WTC11 (cell line): ENCODE data around the gene ARHGAP10. TPM values are rescaled to one million over a fixed set of nuclear protein-coding genes. Genes with fewer than 3 reads are reported as not detected.

Experiments
- ATAC-seq: fragments of 200-7000 bp; cut with Tn5 transposase; 2 replicates; pipeline ENCODE4 v1.10.0; 2021; ENCODE audit warnings: mild to moderate bottlenecking, moderate library complexity
- CTCF ChIA-PET: fragments of 300-600 bp; sonication (Branson Sonifier 250); formaldehyde crosslinking; loops from one replicate; lab custom pipeline; 2021; ENCODE audit warnings: antibody characterized with exemption; lab: Charles Lee
- POLR2A ChIA-PET: fragments of 350-600 bp; sonication (Branson Sonifier 250); formaldehyde crosslinking; loops from one replicate; lab custom pipeline; 2021; ENCODE audit warnings: antibody characterized with exemption; lab: Charles Lee
- DNase-seq: peaks from one replicate; pipeline ENCODE4 v3.0.0; 2021; ENCODE audit warnings: low spot score
- H3K27ac Mint-ChIP-seq: 2 replicates; pipeline ENCODE4 v1.8.0; 2021; ENCODE audit warnings: mixed read lengths
- H3K27me3 Mint-ChIP-seq: 2 replicates; pipeline ENCODE4 v1.8.0; 2021; ENCODE audit warnings: low read depth, mild to moderate bottlenecking, moderate library complexity, mixed read lengths
- H3K36me3 Mint-ChIP-seq: 2 replicates; pipeline ENCODE4 v1.8.0; 2021; ENCODE audit warnings: mixed read lengths
- H3K4me1 Mint-ChIP-seq: 2 replicates; pipeline ENCODE4 v1.8.0; 2022; ENCODE audit warnings: mixed read lengths
- H3K4me3 Mint-ChIP-seq: 2 replicates; pipeline ENCODE4 v1.8.0; 2021; ENCODE audit warnings: mild to moderate bottlenecking, moderate library complexity, mixed read lengths
- H3K9me3 Mint-ChIP-seq: 2 replicates; pipeline ENCODE4 v1.8.0; 2021; ENCODE audit warnings: mixed read lengths
- ATF1 ChIP-seq: sonication (generic); formaldehyde crosslinking; IDR thresholded peaks from 2 replicates; pipeline ENCODE4 v1.8.1; 2023; ENCODE audit warnings: mild to moderate bottlenecking, moderate library complexity, missing genetic modification reagents
- GABPB1 ChIP-seq: sonication (generic); formaldehyde crosslinking; IDR thresholded peaks from 2 replicates; pipeline ENCODE4 v1.8.1; 2023; ENCODE audit warnings: mild to moderate bottlenecking, missing genetic modification reagents
- GRHL2 ChIP-seq: fragments of 250-450 bp; sonication (Bioruptor Pico); IDR thresholded peaks from 2 replicates; pipeline ENCODE4 v1.8.0; 2022; ENCODE audit warnings: mild to moderate bottlenecking, moderate library complexity; ENCODE audit not compliant: insufficient replicate concordance, severe bottlenecking
- GTF2I ChIP-seq: fragments of 250-450 bp; sonication (Bioruptor Pico); conservative IDR thresholded peaks from 2 replicates; pipeline ENCODE4 v1.4.0; 2021; ENCODE audit warnings: mild to moderate bottlenecking
- IRF2 ChIP-seq: sonication (generic); formaldehyde crosslinking; IDR thresholded peaks from 2 replicates; pipeline ENCODE4 v1.8.0; 2022; ENCODE audit warnings: low read depth, missing genetic modification reagents, borderline replicate concordance
- JUN ChIP-seq: sonication (generic); formaldehyde crosslinking; IDR thresholded peaks from 2 replicates; pipeline ENCODE4 v1.8.0; 2023; ENCODE audit warnings: mild to moderate bottlenecking, missing genetic modification reagents
- KAT7 ChIP-seq: sonication (generic); formaldehyde crosslinking; IDR thresholded peaks from 2 replicates; pipeline ENCODE4 v1.8.1; 2023; ENCODE audit warnings: missing genetic modification reagents, mild to moderate bottlenecking, borderline replicate concordance
- MYBL2 ChIP-seq: sonication (generic); formaldehyde crosslinking; IDR thresholded peaks from 2 replicates; pipeline ENCODE4 v1.8.1; 2023; ENCODE audit warnings: mild to moderate bottlenecking, moderate library complexity, missing genetic modification reagents
- NFYB ChIP-seq: sonication (generic); formaldehyde crosslinking; conservative IDR thresholded peaks from 2 replicates; pipeline ENCODE4 v1.8.0; 2022; ENCODE audit warnings: low read depth, missing genetic modification reagents
- NR2C2 ChIP-seq: sonication (generic); formaldehyde crosslinking; IDR thresholded peaks from 2 replicates; pipeline ENCODE4 v1.8.0; 2022; ENCODE audit warnings: mild to moderate bottlenecking, missing genetic modification reagents
- SOX15 ChIP-seq: fragments of 250-450 bp; sonication (Bioruptor Pico); IDR thresholded peaks from 2 replicates; pipeline ENCODE4 v1.9.0; 2021; ENCODE audit warnings: mild to moderate bottlenecking
- SP1 ChIP-seq: sonication (generic); formaldehyde crosslinking; conservative IDR thresholded peaks from 2 replicates; pipeline ENCODE4 v1.8.1; 2022; ENCODE audit warnings: missing genetic modification reagents
- TEAD4 ChIP-seq: sonication (generic); formaldehyde crosslinking; IDR thresholded peaks from 2 replicates; pipeline ENCODE4 v1.8.0; 2022; ENCODE audit warnings: mild to moderate bottlenecking, missing genetic modification reagents
- TP53 ChIP-seq: sonication (generic); formaldehyde crosslinking; IDR thresholded peaks from 2 replicates; pipeline ENCODE4 v1.8.1; 2023; ENCODE audit warnings: mild to moderate bottlenecking, missing genetic modification reagents
- ZNF121 ChIP-seq: sonication (generic); formaldehyde crosslinking; IDR thresholded peaks from 2 replicates; pipeline ENCODE4 v1.8.0; 2023; ENCODE audit warnings: missing genetic modification reagents
- ZNF138 ChIP-seq: sonication (generic); formaldehyde crosslinking; conservative IDR thresholded peaks from 2 replicates; pipeline ENCODE4 v1.8.1; 2022; ENCODE audit warnings: mild to moderate bottlenecking, moderate library complexity, missing genetic modification reagents
- ZNF232 ChIP-seq: sonication (generic); formaldehyde crosslinking; IDR thresholded peaks from 2 replicates; pipeline ENCODE4 v1.8.0; 2022; ENCODE audit warnings: mild to moderate bottlenecking, missing genetic modification reagents
- ZNF263 ChIP-seq: sonication (generic); formaldehyde crosslinking; IDR thresholded peaks from 2 replicates; pipeline ENCODE4 v1.8.1; 2022; ENCODE audit warnings: low read depth, mild to moderate bottlenecking, moderate library complexity, missing genetic modification reagents
- ZNF317 ChIP-seq: sonication (generic); formaldehyde crosslinking; IDR thresholded peaks from 2 replicates; pipeline ENCODE4 v1.8.1; 2023; ENCODE audit warnings: low read depth, mild to moderate bottlenecking, moderate library complexity, missing genetic modification reagents, borderline replicate concordance
- ZNF396 ChIP-seq: fragments of 250-450 bp; sonication (Bioruptor Pico); IDR thresholded peaks from 2 replicates; pipeline ENCODE4 v1.8.0; 2021; ENCODE audit warnings: mild to moderate bottlenecking, moderate library complexity, borderline replicate concordance
- total RNA-seq: library from RNA; stranded (reverse); gene quantifications from 3 replicates; pipeline ENCODE4 v1.2.3, GENCODE V29; 2021
- TF ChIP-seq, protein P1 (sequence below): sonication (generic); formaldehyde crosslinking; IDR thresholded peaks from 2 replicates; pipeline ENCODE4 v1.8.1; 2022; ENCODE audit warnings: mild to moderate bottlenecking, moderate library complexity, missing genetic modification reagents
- TF ChIP-seq, protein P2 (sequence below): sonication (generic); formaldehyde crosslinking; IDR thresholded peaks from 2 replicates; pipeline ENCODE4 v1.8.1; 2022; ENCODE audit warnings: missing genetic modification reagents, borderline replicate concordance
- TF ChIP-seq, protein P3 (sequence below): fragments of 200-600 bp; IDR thresholded peaks from 2 replicates; pipeline ENCODE4 v1.8.0; 2022; ENCODE audit warnings: antibody characterized with exemption
- TF ChIP-seq, protein P4 (sequence below): sonication (generic); formaldehyde crosslinking; IDR thresholded peaks from 2 replicates; pipeline ENCODE4 v1.8.0; 2023; ENCODE audit warnings: missing genetic modification reagents

Gene ARHGAP10
- total RNA-seq, 1 experiment from 2014 or later, result 9.6 TPM

DNA sequence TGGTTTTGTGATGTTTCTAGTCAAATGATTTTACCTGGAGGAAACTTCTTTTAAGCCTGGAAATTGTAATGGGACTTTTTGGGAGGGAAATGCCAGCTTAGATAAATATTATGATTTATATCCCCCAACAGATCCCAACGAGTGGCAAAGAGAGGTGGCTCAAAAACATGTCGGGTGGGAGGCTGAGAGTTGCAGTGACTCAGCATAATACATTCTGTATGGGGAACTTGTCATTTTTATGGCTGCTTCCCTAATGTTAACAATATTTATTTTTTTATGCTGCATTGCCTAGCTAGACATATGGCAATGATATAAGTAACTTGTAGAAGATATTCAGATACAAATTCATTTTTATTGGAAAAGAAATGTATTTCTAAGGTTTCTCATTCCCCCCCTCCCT lies 219.0 kb downstream of the ARHGAP10 start (continued):
- TF ChIP-seq GRHL2 (no peak), NR2C2 (CRISPR knock-in tag) (no peak), KAT7 (CRISPR knock-in tag) (no peak), NFYB (CRISPR knock-in tag) (no peak), SP1 (CRISPR knock-in tag) (no peak), TEAD4 (CRISPR knock-in tag) (no peak)
- TF ChIP-seq, all 79 proteins: peak for 0

DNA sequence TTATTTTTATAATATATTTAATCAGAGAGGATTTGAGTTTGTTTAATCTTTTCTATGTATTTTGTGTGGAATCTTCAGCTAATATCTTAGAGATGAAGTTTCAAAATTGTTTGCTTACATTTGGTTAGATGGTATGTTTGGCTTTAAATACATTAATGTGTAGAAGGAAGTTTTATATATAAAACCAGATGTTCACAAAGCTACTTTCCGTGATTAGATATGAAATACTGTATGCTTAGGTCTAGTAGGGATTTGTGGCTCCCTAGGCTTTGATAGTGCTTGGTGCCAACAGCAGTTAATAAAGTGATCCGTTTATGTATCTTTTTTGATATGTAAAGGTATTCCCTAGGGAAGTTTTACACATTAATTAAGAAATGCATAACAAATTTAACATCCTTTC lies 223.0 kb downstream of the ARHGAP10 start:
- no peaks in the 10 kb centered on the region for H3K9me3 Mint-ChIP-seq
- no peaks in the 10 kb centered on the region; the same call in 1 of the 2 replicates for H3K36me3 Mint-ChIP-seq
- H3K4me3 Mint-ChIP-seq, result no peak overlapping the region
- TF ChIP-seq TP53, result no peak
- DNase-seq (no peak), ATAC-seq (no peak)
- POLR2A ChIA-PET, result no interaction called here
- H3K27ac Mint-ChIP-seq, result no peak overlapping the region
- peaks cover 40% of the 10 kb centered on the region for H3K4me1 Mint-ChIP-seq
- H3K27me3 Mint-ChIP-seq, result no peaks in the 10 kb centered on the region
- CTCF ChIA-PET, result no interaction called here

DNA sequence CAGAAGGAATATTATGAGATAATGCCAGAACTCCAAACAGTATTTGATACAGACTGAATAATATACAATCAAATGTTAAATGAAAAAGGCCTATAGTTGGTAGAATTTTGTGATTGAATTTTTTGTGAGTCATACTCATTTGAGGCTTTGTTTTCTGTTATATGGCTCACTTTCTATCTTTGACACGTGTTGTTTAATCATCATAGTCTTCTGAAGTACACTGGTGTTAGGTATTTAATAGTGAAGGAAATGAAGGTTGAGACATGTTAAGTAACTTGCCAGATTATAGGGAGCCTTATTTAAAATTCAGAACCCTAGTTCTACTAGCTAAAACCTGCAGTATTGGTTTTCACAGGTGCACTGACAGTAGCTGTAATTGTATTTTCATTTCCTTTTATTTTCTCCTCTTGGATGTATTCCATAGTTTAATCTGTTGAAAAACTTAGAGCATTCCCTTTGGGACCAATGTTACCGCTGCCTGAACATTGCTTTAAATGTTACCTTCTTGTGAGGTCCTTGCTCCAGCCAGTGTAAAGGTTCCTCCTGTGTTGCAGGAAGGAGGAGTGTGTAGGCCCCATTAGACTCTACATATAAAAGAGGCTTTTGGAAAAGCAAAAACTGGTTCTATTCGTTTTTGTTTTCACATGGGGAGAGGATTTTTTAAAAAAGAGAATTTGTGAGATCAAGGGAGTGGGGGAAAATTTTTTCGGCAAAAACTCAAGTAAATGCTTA lies 224.1 kb downstream of the ARHGAP10 start:
- H3K36me3 Mint-ChIP-seq, result no peaks in the 10 kb centered on the region; the same call in 1 of the 2 replicates
- no peaks in the 10 kb centered on the region for H3K27me3 Mint-ChIP-seq
- DNase-seq (no peak), ATAC-seq (peak; percentile 84)
- peak overlapping the region; percentile 60 for H3K27ac Mint-ChIP-seq
- TF ChIP-seq MYBL2 (no peak), IRF2 (no peak), TP53 (no peak), GABPB1 (no peak), GTF2I (CRISPR knock-in tag) (no peak), JUN (CRISPR knock-in tag) (no peak), SP1 (CRISPR knock-in tag) (no peak), ZNF263 (no peak), ZNF396 (no peak), ZNF121 (CRISPR knock-in tag) (no peak), ZNF232 (CRISPR knock-in tag) (no peak), ZNF317 (CRISPR knock-in tag) (no peak), ZNF138 (CRISPR knock-in tag) (no peak), SOX15 (CRISPR knock-in tag) (no peak), ATF1 (CRISPR knock-in tag) (no peak)
- TF ChIP-seq, protein P1, sequence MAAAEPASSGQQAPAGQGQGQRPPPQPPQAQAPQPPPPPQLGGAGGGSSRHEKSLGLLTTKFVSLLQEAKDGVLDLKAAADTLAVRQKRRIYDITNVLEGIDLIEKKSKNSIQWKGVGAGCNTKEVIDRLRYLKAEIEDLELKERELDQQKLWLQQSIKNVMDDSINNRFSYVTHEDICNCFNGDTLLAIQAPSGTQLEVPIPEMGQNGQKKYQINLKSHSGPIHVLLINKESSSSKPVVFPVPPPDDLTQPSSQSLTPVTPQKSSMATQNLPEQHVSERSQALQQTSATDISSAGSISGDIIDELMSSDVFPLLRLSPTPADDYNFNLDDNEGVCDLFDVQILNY, result no peak
- TF ChIP-seq, protein P2, sequence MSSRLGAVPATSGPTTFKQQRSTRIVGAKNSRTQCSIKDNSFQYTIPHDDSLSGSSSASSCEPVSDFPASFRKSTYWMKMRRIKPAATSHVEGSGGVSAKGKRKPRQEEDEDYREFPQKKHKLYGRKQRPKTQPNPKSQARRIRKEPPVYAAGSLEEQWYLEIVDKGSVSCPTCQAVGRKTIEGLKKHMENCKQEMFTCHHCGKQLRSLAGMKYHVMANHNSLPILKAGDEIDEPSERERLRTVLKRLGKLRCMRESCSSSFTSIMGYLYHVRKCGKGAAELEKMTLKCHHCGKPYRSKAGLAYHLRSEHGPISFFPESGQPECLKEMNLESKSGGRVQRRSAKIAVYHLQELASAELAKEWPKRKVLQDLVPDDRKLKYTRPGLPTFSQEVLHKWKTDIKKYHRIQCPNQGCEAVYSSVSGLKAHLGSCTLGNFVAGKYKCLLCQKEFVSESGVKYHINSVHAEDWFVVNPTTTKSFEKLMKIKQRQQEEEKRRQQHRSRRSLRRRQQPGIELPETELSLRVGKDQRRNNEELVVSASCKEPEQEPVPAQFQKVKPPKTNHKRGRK (CRISPR knock-in tag), result no peak
- TF ChIP-seq, protein P3, sequence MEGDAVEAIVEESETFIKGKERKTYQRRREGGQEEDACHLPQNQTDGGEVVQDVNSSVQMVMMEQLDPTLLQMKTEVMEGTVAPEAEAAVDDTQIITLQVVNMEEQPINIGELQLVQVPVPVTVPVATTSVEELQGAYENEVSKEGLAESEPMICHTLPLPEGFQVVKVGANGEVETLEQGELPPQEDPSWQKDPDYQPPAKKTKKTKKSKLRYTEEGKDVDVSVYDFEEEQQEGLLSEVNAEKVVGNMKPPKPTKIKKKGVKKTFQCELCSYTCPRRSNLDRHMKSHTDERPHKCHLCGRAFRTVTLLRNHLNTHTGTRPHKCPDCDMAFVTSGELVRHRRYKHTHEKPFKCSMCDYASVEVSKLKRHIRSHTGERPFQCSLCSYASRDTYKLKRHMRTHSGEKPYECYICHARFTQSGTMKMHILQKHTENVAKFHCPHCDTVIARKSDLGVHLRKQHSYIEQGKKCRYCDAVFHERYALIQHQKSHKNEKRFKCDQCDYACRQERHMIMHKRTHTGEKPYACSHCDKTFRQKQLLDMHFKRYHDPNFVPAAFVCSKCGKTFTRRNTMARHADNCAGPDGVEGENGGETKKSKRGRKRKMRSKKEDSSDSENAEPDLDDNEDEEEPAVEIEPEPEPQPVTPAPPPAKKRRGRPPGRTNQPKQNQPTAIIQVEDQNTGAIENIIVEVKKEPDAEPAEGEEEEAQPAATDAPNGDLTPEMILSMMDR, result no peak
- TF ChIP-seq, protein P4, sequence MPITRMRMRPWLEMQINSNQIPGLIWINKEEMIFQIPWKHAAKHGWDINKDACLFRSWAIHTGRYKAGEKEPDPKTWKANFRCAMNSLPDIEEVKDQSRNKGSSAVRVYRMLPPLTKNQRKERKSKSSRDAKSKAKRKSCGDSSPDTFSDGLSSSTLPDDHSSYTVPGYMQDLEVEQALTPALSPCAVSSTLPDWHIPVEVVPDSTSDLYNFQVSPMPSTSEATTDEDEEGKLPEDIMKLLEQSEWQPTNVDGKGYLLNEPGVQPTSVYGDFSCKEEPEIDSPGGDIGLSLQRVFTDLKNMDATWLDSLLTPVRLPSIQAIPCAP (CRISPR knock-in tag), result no peak
- H3K4me1 Mint-ChIP-seq, result peaks cover 40% of the 10 kb centered on the region
- H3K4me3 Mint-ChIP-seq, result no peak overlapping the region; the same call in 1 of the 2 replicates
- H3K9me3 Mint-ChIP-seq, result no peaks in the 10 kb centered on the region
- ChIA-PET POLR2A (no interaction called here), CTCF (no interaction called here)
